ENCODE measurements around the gene COQ10A.

GRCh38 chr12:56236091-56236490, 30.7 kb upstream of the COQ10A start:
- TF ChIP-seq CTCF (IDR thresholded peaks at IDR 0.05) (no peak), ZFX (IDR thresholded peaks at IDR 0.05; ENCODE audit: borderline replicate concordance) (no peak)
